OCI-LY3 (cell line): Measurements from ENCODE around the gene E2F1.

Experiments
- CTCF ChIP-seq: fragments of 200-600, 300-600 bp; sonication (generic); IDR thresholded peaks from 2 replicates; pipeline ENCODE4 v1.5.1; 2014; ENCODE audit warnings: antibody characterized with exemption, low read length, low read depth
- EZH2phosphoT487 ChIP-seq: fragments of 200-600 bp; shearing (Covaris generic); IDR thresholded peaks from 2 replicates; pipeline ENCODE4 v1.6.1; 2018; ENCODE audit warnings: antibody characterized with exemption, mixed run types, low read depth

GRCh38 chr20:33648396-33649004 lies 37.7 kb downstream of the E2F1 start:
- TF ChIP-seq CTCF (no peak), EZH2phosphoT487 (no peak)
